ENCODE data around the gene POU6F2.

The POU6F2 gene

DNA sequence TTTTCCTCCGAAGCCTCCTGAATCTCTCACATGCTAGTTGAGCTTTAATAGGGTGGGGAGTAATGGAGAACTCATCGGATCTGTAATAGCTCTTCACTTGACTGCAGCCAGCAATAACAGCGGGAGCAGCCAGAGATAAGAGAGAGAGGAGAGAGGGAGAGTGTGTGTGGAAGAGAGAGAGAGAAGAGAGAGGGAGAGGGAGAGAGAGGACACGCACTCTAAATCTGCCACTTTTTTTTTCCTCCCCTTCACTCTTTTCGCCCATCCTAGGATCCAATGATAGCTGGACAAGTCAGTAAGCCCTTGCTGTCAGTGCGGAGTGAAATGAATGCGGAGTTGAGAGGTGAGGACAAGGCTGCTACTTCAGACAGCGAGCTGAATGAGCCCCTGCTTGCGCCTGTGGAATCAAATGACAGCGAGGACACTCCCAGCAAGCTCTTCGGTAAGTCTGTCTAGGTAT, 107.9 kb downstream of the POU6F2 start (continued):
- TF ChIP-seq, protein P1, sequence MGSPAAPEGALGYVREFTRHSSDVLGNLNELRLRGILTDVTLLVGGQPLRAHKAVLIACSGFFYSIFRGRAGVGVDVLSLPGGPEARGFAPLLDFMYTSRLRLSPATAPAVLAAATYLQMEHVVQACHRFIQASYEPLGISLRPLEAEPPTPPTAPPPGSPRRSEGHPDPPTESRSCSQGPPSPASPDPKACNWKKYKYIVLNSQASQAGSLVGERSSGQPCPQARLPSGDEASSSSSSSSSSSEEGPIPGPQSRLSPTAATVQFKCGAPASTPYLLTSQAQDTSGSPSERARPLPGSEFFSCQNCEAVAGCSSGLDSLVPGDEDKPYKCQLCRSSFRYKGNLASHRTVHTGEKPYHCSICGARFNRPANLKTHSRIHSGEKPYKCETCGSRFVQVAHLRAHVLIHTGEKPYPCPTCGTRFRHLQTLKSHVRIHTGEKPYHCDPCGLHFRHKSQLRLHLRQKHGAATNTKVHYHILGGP (tag by site-specific recombination; IDR thresholded peaks at IDR 0.05) = no peak; the same call in 1 of the 2 replicates
- no peak for TF ChIP-seq ZNF175 (tag by site-specific recombination; IDR thresholded peaks at IDR 0.05)
- TF ChIP-seq, protein P2, sequence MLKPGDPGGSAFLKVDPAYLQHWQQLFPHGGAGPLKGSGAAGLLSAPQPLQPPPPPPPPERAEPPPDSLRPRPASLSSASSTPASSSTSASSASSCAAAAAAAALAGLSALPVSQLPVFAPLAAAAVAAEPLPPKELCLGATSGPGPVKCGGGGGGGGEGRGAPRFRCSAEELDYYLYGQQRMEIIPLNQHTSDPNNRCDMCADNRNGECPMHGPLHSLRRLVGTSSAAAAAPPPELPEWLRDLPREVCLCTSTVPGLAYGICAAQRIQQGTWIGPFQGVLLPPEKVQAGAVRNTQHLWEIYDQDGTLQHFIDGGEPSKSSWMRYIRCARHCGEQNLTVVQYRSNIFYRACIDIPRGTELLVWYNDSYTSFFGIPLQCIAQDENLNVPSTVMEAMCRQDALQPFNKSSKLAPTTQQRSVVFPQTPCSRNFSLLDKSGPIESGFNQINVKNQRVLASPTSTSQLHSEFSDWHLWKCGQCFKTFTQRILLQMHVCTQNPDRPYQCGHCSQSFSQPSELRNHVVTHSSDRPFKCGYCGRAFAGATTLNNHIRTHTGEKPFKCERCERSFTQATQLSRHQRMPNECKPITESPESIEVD (tag by site-specific recombination; IDR thresholded peaks at IDR 0.05) = no peak
- peak; percentile 31; the same call in 1 of the 2 replicates for TF ChIP-seq ZBTB20 (tag by site-specific recombination; IDR thresholded peaks at IDR 0.05)
- TF ChIP-seq, protein P3, sequence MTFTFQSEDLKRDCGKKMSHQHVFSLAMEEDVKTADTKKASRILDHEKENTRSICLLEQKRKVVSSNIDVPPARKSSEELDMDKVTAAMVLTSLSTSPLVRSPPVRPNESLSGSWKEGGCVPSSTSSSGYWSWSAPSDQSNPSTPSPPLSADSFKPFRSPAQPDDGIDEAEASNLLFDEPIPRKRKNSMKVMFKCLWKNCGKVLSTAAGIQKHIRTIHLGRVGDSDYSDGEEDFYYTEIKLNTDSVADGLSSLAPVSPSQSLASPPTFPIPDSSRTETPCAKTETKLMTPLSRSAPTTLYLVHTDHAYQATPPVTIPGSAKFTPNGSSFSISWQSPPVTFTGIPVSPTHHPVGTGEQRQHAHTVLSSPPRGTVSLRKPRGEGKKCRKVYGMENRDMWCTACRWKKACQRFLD (tag by site-specific recombination; IDR thresholded peaks at IDR 0.05) = no peak
- peak; percentile 66; the same call in 1 of the 2 replicates for TF ChIP-seq MZF1 (tag by site-specific recombination; IDR thresholded peaks at IDR 0.05; ENCODE audit: borderline replicate concordance)
- TF ChIP-seq ZNF221 (tag by site-specific recombination; IDR thresholded peaks at IDR 0.05; ENCODE audit: borderline replicate concordance) = no peak
- TF ChIP-seq ZFP37 (tag by site-specific recombination; IDR thresholded peaks at IDR 0.05) = no peak
- TF ChIP-seq ZNF677 (tag by site-specific recombination; IDR thresholded peaks at IDR 0.05) = no peak
- TF ChIP-seq ZNF416 (tag by site-specific recombination; IDR thresholded peaks at IDR 0.05) = no peak
- no peak for TF ChIP-seq ZNF624 (tag by site-specific recombination; IDR thresholded peaks at IDR 0.05)
- TF ChIP-seq GLIS1 (tag by site-specific recombination; IDR thresholded peaks at IDR 0.05) = no peak
- TF ChIP-seq, protein P4, sequence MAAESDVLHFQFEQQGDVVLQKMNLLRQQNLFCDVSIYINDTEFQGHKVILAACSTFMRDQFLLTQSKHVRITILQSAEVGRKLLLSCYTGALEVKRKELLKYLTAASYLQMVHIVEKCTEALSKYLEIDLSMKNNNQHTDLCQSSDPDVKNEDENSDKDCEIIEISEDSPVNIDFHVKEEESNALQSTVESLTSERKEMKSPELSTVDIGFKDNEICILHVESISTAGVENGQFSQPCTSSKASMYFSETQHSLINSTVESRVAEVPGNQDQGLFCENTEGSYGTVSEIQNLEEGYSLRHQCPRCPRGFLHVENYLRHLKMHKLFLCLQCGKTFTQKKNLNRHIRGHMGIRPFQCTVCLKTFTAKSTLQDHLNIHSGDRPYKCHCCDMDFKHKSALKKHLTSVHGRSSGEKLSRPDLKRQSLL (tag by site-specific recombination; IDR thresholded peaks at IDR 0.05) = no peak
- TF ChIP-seq ZNF223 (tag by site-specific recombination; IDR thresholded peaks at IDR 0.05) = no peak
- peak; percentile 92 for TF ChIP-seq ZXDB (tag by site-specific recombination; IDR thresholded peaks at IDR 0.05)
- TF ChIP-seq, protein P5, sequence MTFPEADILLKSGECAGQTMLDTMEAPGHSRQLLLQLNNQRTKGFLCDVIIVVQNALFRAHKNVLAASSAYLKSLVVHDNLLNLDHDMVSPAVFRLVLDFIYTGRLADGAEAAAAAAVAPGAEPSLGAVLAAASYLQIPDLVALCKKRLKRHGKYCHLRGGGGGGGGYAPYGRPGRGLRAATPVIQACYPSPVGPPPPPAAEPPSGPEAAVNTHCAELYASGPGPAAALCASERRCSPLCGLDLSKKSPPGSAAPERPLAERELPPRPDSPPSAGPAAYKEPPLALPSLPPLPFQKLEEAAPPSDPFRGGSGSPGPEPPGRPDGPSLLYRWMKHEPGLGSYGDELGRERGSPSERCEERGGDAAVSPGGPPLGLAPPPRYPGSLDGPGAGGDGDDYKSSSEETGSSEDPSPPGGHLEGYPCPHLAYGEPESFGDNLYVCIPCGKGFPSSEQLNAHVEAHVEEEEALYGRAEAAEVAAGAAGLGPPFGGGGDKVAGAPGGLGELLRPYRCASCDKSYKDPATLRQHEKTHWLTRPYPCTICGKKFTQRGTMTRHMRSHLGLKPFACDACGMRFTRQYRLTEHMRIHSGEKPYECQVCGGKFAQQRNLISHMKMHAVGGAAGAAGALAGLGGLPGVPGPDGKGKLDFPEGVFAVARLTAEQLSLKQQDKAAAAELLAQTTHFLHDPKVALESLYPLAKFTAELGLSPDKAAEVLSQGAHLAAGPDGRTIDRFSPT (tag by site-specific recombination; IDR thresholded peaks at IDR 0.05) = no peak
- TF ChIP-seq, protein P6, sequence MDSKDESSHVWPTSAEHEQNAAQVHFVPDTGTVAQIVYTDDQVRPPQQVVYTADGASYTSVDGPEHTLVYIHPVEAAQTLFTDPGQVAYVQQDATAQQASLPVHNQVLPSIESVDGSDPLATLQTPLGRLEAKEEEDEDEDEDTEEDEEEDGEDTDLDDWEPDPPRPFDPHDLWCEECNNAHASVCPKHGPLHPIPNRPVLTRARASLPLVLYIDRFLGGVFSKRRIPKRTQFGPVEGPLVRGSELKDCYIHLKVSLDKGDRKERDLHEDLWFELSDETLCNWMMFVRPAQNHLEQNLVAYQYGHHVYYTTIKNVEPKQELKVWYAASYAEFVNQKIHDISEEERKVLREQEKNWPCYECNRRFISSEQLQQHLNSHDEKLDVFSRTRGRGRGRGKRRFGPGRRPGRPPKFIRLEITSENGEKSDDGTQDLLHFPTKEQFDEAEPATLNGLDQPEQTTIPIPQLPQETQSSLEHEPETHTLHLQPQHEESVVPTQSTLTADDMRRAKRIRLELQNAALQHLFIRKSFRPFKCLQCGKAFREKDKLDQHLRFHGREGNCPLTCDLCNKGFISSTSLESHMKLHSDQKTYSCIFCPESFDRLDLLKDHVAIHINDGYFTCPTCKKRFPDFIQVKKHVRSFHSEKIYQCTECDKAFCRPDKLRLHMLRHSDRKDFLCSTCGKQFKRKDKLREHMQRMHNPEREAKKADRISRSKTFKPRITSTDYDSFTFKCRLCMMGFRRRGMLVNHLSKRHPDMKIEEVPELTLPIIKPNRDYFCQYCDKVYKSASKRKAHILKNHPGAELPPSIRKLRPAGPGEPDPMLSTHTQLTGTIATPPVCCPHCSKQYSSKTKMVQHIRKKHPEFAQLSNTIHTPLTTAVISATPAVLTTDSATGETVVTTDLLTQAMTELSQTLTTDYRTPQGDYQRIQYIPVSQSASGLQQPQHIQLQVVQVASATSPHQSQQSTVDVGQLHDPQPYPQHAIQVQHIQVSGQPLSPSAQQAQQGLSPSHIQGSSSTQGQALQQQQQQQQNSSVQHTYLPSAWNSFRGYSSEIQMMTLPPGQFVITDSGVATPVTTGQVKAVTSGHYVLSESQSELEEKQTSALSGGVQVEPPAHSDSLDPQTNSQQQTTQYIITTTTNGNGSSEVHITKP (tag by site-specific recombination; IDR thresholded peaks at IDR 0.05) = peak; percentile 86
- TF ChIP-seq ZBTB8A (tag by site-specific recombination; IDR thresholded peaks at IDR 0.05) = 0 out of 2 replicates have a peak, but pooled peaks have one; percentile 19
- TF ChIP-seq ZNF202 (tag by site-specific recombination; IDR thresholded peaks at IDR 0.05; ENCODE audit: borderline replicate concordance) = no peak
- no peak for TF ChIP-seq ZNF621 (tag by site-specific recombination; IDR thresholded peaks at IDR 0.05)
- no peak for TF ChIP-seq ZNF585B (tag by site-specific recombination; IDR thresholded peaks at IDR 0.05)
- TF ChIP-seq ZNF23 (tag by site-specific recombination; IDR thresholded peaks at IDR 0.05; ENCODE audit: borderline replicate concordance) = no peak
- TF ChIP-seq ZBTB48 (tag by site-specific recombination; IDR thresholded peaks at IDR 0.05) = 0 out of 2 replicates have a peak, but pooled peaks have one; percentile 26
- TF ChIP-seq, protein P7, sequence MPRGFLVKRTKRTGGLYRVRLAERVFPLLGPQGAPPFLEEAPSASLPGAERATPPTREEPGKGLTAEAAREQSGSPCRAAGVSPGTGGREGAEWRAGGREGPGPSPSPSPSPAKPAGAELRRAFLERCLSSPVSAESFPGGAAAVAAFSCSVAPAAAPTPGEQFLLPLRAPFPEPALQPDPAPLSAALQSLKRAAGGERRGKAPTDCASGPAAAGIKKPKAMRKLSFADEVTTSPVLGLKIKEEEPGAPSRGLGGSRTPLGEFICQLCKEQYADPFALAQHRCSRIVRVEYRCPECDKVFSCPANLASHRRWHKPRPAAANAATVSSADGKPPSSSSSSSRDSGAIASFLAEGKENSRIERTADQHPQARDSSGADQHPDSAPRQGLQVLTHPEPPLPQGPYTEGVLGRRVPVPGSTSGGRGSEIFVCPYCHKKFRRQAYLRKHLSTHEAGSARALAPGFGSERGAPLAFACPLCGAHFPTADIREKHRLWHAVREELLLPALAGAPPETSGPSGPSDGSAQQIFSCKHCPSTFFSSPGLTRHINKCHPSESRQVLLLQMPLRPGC (tag by site-specific recombination; IDR thresholded peaks at IDR 0.05) = no peak
- TF ChIP-seq ZNF112 (tag by site-specific recombination; IDR thresholded peaks at IDR 0.05) = no peak
- TF ChIP-seq, protein P8, sequence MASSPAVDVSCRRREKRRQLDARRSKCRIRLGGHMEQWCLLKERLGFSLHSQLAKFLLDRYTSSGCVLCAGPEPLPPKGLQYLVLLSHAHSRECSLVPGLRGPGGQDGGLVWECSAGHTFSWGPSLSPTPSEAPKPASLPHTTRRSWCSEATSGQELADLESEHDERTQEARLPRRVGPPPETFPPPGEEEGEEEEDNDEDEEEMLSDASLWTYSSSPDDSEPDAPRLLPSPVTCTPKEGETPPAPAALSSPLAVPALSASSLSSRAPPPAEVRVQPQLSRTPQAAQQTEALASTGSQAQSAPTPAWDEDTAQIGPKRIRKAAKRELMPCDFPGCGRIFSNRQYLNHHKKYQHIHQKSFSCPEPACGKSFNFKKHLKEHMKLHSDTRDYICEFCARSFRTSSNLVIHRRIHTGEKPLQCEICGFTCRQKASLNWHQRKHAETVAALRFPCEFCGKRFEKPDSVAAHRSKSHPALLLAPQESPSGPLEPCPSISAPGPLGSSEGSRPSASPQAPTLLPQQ (tag by site-specific recombination; IDR thresholded peaks at IDR 0.05) = no peak

All from HEK293 (cell line).